MM.1S (cell line): ENCODE data around the gene ZP2.

Source experiments
- DNase-seq: peaks from one replicate; pipeline ENCODE4 v3.0.0-alpha.2; 2015
- H2AFZ ChIP-seq: fragments of 300-600 bp; sonication (generic); 2 replicates; pipeline ENCODE4 v1.6.0; 2016; ENCODE audit warnings: antibody characterized with exemption, low read length
- H3F3A ChIP-seq: fragments of 300-600 bp; sonication (generic); 2 replicates; pipeline ENCODE4 v1.6.1; 2016; ENCODE audit warnings: mild to moderate bottlenecking, antibody characterized with exemption, low read length, moderate library complexity, mixed read lengths; ENCODE audit not compliant: insufficient read depth
- H3K27ac ChIP-seq: fragments of 300-600 bp; sonication (generic); 2 replicates; pipeline ENCODE4 v1.5.1; 2016; ENCODE audit warnings: mild to moderate bottlenecking, low read length
- H3K27me3 ChIP-seq: fragments of 300-600 bp; sonication (generic); replicated peaks from 2 replicates; pipeline ENCODE4 v1.6.0; 2016; ENCODE audit warnings: low read length; ENCODE audit not compliant: insufficient read depth
- H3K36me3 ChIP-seq: fragments of 300-600 bp; sonication (generic); replicated peaks from 2 replicates; pipeline ENCODE4 v1.6.1; 2016; ENCODE audit warnings: mild to moderate bottlenecking, low read length, mixed read lengths; ENCODE audit not compliant: insufficient read depth
- H3K4me1 ChIP-seq: fragments of 300-600 bp; sonication (generic); 2 replicates; pipeline ENCODE4 v1.6.1; 2016; ENCODE audit warnings: low read length, mixed read lengths
- H3K4me2 ChIP-seq: fragments of 300-600 bp; sonication (generic); 2 replicates; pipeline ENCODE4 v1.6.0; 2016; ENCODE audit warnings: low read depth, low read length
- H3K4me3 ChIP-seq: fragments of 300-600 bp; sonication (generic); 2 replicates; pipeline ENCODE4 v1.5.1; 2016; ENCODE audit warnings: low read length, mixed read lengths
- H3K79me2 ChIP-seq: fragments of 300-600 bp; sonication (generic); 2 replicates; pipeline ENCODE4 v1.6.1; 2016; ENCODE audit warnings: mixed run types, low read length, mixed read lengths
- H3K9ac ChIP-seq: fragments of 300-600 bp; sonication (generic); 2 replicates; pipeline ENCODE4 v1.6.1; 2016; ENCODE audit warnings: low read length, mixed read lengths
- H3K9me2 ChIP-seq: fragments of 300-600 bp; sonication (generic); replicated peaks from 2 replicates; pipeline ENCODE4 v1.6.1; 2016; ENCODE audit warnings: mild to moderate bottlenecking, low read length, mixed read lengths; ENCODE audit not compliant: insufficient read depth
- H3K9me3 ChIP-seq: fragments of 300-600 bp; sonication (generic); replicated peaks from 2 replicates; pipeline ENCODE4 v1.6.1; 2016; ENCODE audit warnings: mild to moderate bottlenecking, low read length, mixed read lengths; ENCODE audit not compliant: insufficient read depth
- H4K20me1 ChIP-seq: fragments of 300-600 bp; sonication (generic); 2 replicates; pipeline ENCODE4 v1.6.1; 2016; ENCODE audit warnings: mild to moderate bottlenecking, low read length, moderate library complexity, mixed read lengths; ENCODE audit not compliant: insufficient read depth
- EZH2 ChIP-seq: fragments of 300-600 bp; sonication (generic); optimal IDR thresholded peaks from 2 replicates; pipeline ENCODE3; 2017; ENCODE audit warnings: low read depth, mild to moderate bottlenecking, antibody characterized with exemption, low read length, mixed read lengths
- EZH2phosphoT487 ChIP-seq: fragments of 300-600 bp; sonication (generic); IDR thresholded peaks from 2 replicates; pipeline ENCODE4 v1.6.1; 2018; ENCODE audit warnings: antibody characterized with exemption, low read length
- TF ChIP-seq, protein P1 (sequence below): fragments of 300-600 bp; sonication (generic); IDR thresholded peaks from 2 replicates; pipeline ENCODE4 v1.5.1; 2016; ENCODE audit warnings: antibody characterized with exemption, low read length, mixed read lengths

The ZP2 gene

DNA sequence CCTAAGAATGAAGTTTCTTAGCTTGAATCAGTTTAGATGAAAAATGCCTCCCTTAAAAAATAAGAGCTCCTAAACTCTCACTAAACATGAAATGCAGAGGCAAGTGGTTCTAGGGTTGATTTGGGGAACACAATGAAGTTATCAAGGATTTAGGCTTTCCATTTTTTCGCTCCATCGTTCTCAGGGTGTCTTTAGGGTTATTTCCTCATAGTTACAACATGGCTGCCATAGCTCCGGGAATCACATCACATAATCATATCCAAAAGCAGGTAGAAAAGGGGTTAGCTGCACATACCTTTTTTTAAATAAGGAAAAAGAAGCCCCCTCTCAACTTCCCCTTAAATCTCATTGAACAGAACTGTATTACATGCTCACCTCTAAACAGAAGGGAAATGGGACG, 21.4 kb downstream of the ZP2 start:
- no peak overlapping the region for H3K4me2 ChIP-seq
- H3K27me3 ChIP-seq: no peaks in the 10 kb centered on the region
- no peaks in the 10 kb centered on the region for H3F3A ChIP-seq
- no peaks in the 10 kb centered on the region for H3K9me2 ChIP-seq
- no peak overlapping the region for H3K27ac ChIP-seq
- H3K79me2 ChIP-seq: no peaks in the 10 kb centered on the region
- H4K20me1 ChIP-seq: no peaks in the 10 kb centered on the region
- H3K4me3 ChIP-seq: no peak overlapping the region
- no peaks in the 10 kb centered on the region for H3K9me3 ChIP-seq
- H3K9ac ChIP-seq: no peak overlapping the region
- no peak overlapping the region for H2AFZ ChIP-seq
- TF ChIP-seq EZH2phosphoT487: no peak
- TF ChIP-seq, protein P1, sequence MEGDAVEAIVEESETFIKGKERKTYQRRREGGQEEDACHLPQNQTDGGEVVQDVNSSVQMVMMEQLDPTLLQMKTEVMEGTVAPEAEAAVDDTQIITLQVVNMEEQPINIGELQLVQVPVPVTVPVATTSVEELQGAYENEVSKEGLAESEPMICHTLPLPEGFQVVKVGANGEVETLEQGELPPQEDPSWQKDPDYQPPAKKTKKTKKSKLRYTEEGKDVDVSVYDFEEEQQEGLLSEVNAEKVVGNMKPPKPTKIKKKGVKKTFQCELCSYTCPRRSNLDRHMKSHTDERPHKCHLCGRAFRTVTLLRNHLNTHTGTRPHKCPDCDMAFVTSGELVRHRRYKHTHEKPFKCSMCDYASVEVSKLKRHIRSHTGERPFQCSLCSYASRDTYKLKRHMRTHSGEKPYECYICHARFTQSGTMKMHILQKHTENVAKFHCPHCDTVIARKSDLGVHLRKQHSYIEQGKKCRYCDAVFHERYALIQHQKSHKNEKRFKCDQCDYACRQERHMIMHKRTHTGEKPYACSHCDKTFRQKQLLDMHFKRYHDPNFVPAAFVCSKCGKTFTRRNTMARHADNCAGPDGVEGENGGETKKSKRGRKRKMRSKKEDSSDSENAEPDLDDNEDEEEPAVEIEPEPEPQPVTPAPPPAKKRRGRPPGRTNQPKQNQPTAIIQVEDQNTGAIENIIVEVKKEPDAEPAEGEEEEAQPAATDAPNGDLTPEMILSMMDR: no peak
- TF ChIP-seq EZH2: no peak
- DNase-seq: no peak
- no peaks in the 10 kb centered on the region for H3K36me3 ChIP-seq
- no peaks in the 10 kb centered on the region for H3K4me1 ChIP-seq

DNA sequence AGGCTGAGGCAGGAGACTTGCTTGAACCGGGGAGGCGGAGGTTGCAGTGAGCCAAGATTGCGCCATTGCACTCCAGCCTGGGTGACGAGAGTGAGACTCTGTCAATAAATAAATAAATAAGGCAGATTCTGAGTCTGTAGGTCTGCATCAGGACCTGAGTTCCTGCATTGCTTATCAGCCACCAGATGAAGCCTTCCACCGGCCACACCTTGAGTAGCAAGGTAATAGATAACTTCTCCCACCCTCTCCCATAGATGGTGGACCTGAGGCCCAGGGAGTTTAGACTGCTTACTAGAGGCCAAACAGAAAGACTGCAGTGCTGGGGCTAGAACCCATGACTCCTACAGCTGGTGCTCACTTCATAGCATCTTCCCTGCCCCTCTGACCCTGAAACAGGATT, 22.1 kb downstream of the ZP2 start:
- Histone ChIP-seq H3K9me3 (no peaks in the 10 kb centered on the region), H3K27ac (no peak overlapping the region), H3K79me2 (no peaks in the 10 kb centered on the region), H2AFZ (no peak overlapping the region), H4K20me1 (no peaks in the 10 kb centered on the region), H3K4me3 (no peak overlapping the region), H3K9me2 (no peaks in the 10 kb centered on the region), H3K4me1 (no peaks in the 10 kb centered on the region), H3K4me2 (no peak overlapping the region), H3K36me3 (no peaks in the 10 kb centered on the region), H3K9ac (no peak overlapping the region), H3K27me3 (no peaks in the 10 kb centered on the region), H3F3A (no peaks in the 10 kb centered on the region)
- TF ChIP-seq EZH2 (no peak), EZH2phosphoT487 (no peak)
- TF ChIP-seq, protein P1: no peak
- DNase-seq: no peak

DNA sequence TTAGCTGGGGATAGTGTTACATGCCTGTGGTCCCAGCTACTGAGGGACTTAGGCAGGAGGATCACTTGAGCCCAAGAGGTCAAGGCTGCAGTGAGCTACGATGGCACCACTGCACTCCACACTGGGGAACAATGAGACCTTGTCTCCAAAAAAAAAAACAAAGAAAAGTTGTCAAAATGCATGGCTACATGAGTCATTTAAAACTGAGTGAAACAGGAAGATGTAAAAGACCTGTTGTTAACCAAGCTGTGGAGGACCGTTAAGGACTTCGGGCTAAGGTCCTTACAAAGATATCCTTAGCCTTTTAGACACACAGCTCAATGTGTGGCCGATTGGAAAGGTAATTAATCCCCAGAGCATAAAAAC, 25.1 kb downstream of the ZP2 start:
- no peaks in the 10 kb centered on the region for H3K79me2 ChIP-seq
- TF ChIP-seq EZH2 (no peak), EZH2phosphoT487 (no peak)
- TF ChIP-seq, protein P1: no peak

More for the DNA sequence above, 25.1 kb downstream of the ZP2 start:
- no peaks in the 10 kb centered on the region for H3F3A ChIP-seq
- H3K4me1 ChIP-seq: no peaks in the 10 kb centered on the region
- no peak overlapping the region for H3K4me2 ChIP-seq
- no peaks in the 10 kb centered on the region for H3K27me3 ChIP-seq
- DNase-seq: no peak
- no peak overlapping the region for H3K27ac ChIP-seq
- no peaks in the 10 kb centered on the region for H3K9me3 ChIP-seq
- no peaks in the 10 kb centered on the region for H3K9me2 ChIP-seq
- no peaks in the 10 kb centered on the region for H3K36me3 ChIP-seq
- H4K20me1 ChIP-seq: no peaks in the 10 kb centered on the region
- no peak overlapping the region for H3K4me3 ChIP-seq
- H2AFZ ChIP-seq: no peak overlapping the region
- no peak overlapping the region for H3K9ac ChIP-seq
